ENCODE results near the gene SLC6A11. TPM values are rescaled to one million over a fixed set of nuclear protein-coding genes. Genes with fewer than 3 reads are reported as not detected.

Gene SLC6A11
- total and polyA plus RNA-seq, 3 donors from 2014 or later: 2.0 to 6.9 (median 3.9) TPM

- Histone ChIP-seq H3K4me3 (no peak overlapping the region), H3K4me1 (no peaks in the 10 kb centered on the region), H3K36me3 (ENCODE audit: low read depth, missing control alignments) (no peaks in the 10 kb centered on the region), H3K27ac (no peak overlapping the region), H3K9me3 (no peaks in the 10 kb centered on the region), H3K27me3 (no peaks in the 10 kb centered on the region)
- intact Hi-C loops (cut with DNase I; ENCODE audit: low total_unique reads): no loop called here
- WGBS, 2 donors: 71 to 77% methylated on average over 8 of the region's 8 CpGs
- TF ChIP-seq CTCF (IDR thresholded peaks at IDR 0.05) (no peak), POLR2A (IDR thresholded peaks at IDR 0.05) (no peak)
- DNase-seq: no peak
Observed at GRCh38 chr3:10775259-10775658, 40.8 kb upstream of the SLC6A11 start.

GRCh38 chr3:10775828-10776227 is 40.2 kb upstream of the SLC6A11 start:
- intact Hi-C loops (cut with DNase I; ENCODE audit: low total_unique reads): no loop called here
- 71 to 81% methylated on average over 3 of the region's 3 CpGs for WGBS, 2 donors

GRCh38 chr3:10777627-10778026 is 38.4 kb upstream of the SLC6A11 start:
- no peak for TF ChIP-seq CTCF (IDR thresholded peaks at IDR 0.05)
- TF ChIP-seq POLR2A (IDR thresholded peaks at IDR 0.05): no peak

More at GRCh38 chr3:10775828-10776227, 40.2 kb upstream of the SLC6A11 start:
- H3K4me3 ChIP-seq: no peak overlapping the region
- no peaks in the 10 kb centered on the region for H3K36me3 ChIP-seq (ENCODE audit: low read depth, missing control alignments)
- no peak overlapping the region for H3K27ac ChIP-seq
- H3K27me3 ChIP-seq: no peaks in the 10 kb centered on the region
- TF ChIP-seq POLR2A (IDR thresholded peaks at IDR 0.05) (no peak), CTCF (IDR thresholded peaks at IDR 0.05) (no peak)
- DNase-seq: no peak
- no peaks in the 10 kb centered on the region for H3K9me3 ChIP-seq
- H3K4me1 ChIP-seq: no peaks in the 10 kb centered on the region

GRCh38 chr3:10778492-10779292 is 37.3 kb upstream of the SLC6A11 start:
- Histone ChIP-seq H3K27ac (no peak overlapping the region), H3K36me3 (ENCODE audit: low read depth, missing control alignments) (no peaks in the 10 kb centered on the region), H3K9me3 (no peaks in the 10 kb centered on the region), H3K4me1 (no peaks in the 10 kb centered on the region), H3K4me3 (no peak overlapping the region), H3K27me3 (no peaks in the 10 kb centered on the region)
- intact Hi-C loops (cut with DNase I; ENCODE audit: low total_unique reads): no loop called here
- TF ChIP-seq CTCF (IDR thresholded peaks at IDR 0.05): no peak
- no peak for TF ChIP-seq POLR2A (IDR thresholded peaks at IDR 0.05)
- no peak for DNase-seq
- WGBS, 2 donors: 93 to 94% methylated on average over 7 to 8 of the region's 8 CpGs

More at GRCh38 chr3:10777627-10778026, 38.4 kb upstream of the SLC6A11 start:
- Histone ChIP-seq H3K27me3 (no peaks in the 10 kb centered on the region), H3K4me3 (no peak overlapping the region), H3K36me3 (ENCODE audit: low read depth, missing control alignments) (no peaks in the 10 kb centered on the region), H3K4me1 (no peaks in the 10 kb centered on the region), H3K27ac (no peak overlapping the region), H3K9me3 (no peaks in the 10 kb centered on the region)
- intact Hi-C loops (cut with DNase I; ENCODE audit: low total_unique reads): no loop called here
- 73 to 85% methylated on average over 1 to 2 of the region's 2 CpGs for WGBS, 2 donors
- no peak for DNase-seq
